Measurements from ENCODE around the gene ATXN7.

ATXN7 gene

GRCh38 chr3:63973406-63973805, 109.7 kb downstream of the ATXN7 start:
- H3K27me3 ChIP-seq (replicated peaks; ENCODE audit: control insufficient read depth, insufficient read depth, low read length) = no peaks in the 10 kb centered on the region
- no peak for DNase-seq (ENCODE audit: extremely low read depth, insufficient read length)
- TF ChIP-seq CTCF (IDR thresholded peaks at IDR 0.05; ENCODE audit: insufficient read depth, low read length, poor library complexity, severe bottlenecking) = no peak
- H3K4me3 ChIP-seq (replicated peaks; ENCODE audit: low read depth, low read length) = no peak overlapping the region
- H3K36me3 ChIP-seq (ENCODE audit: control insufficient read depth, insufficient read depth, low read length) = peaks cover 2% of the 10 kb centered on the region; the same call in 1 of the 2 replicates

DNA sequence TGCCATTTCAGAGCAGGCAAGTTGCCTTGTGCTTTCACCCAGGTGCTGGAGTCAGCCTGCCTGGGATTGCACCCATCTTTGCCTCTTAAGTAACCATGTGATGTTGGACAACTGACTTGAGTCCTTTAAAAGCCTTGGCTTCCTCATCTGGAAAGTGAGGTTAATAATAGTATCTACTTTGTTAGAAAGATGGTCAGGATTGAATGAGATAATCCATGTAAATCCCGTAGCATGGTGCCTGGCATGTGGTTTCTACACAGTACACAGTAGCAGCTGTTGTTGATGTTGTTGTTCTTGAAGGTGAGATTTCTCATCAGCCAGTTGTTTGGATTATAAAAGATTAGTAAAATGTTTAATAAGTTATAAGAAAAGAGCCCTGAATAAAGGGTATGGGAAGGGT, 110.8 kb downstream of the ATXN7 start:
- Histone ChIP-seq H3K27me3 (replicated peaks; ENCODE audit: control insufficient read depth, insufficient read depth, low read length) (no peaks in the 10 kb centered on the region), H3K36me3 (ENCODE audit: control insufficient read depth, insufficient read depth, low read length) (peaks cover 2% of the 10 kb centered on the region; the same call in 1 of the 2 replicates), H3K4me3 (replicated peaks; ENCODE audit: low read depth, low read length) (no peak overlapping the region)
- DNase-seq (ENCODE audit: extremely low read depth, insufficient read length) = no peak
- no peak for TF ChIP-seq CTCF (IDR thresholded peaks at IDR 0.05; ENCODE audit: insufficient read depth, low read length, poor library complexity, severe bottlenecking)

DNA sequence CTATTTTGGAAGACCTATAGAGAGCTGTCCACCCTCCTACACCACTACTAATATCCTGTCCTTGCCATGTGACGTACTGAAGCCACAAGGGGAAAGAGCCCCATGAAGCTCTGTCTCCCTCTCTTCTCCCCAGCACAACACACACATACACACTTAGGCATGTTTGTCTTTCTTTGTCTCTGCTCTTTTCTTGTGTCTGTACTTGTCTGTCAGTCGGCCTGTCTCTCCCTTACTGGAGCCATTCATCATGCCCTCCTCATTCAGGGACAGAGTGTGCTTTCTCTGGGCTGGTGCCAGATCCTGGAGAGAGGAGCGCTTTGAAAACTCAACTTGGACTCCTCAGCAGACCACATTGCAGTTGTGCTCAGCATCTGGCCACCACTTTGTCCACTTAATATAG, 112.1 kb downstream of the ATXN7 start:
- peaks cover 9% of the 10 kb centered on the region for H3K36me3 ChIP-seq (ENCODE audit: control insufficient read depth, insufficient read depth, low read length)
- no peak for DNase-seq (ENCODE audit: extremely low read depth, insufficient read length)
- TF ChIP-seq CTCF (IDR thresholded peaks at IDR 0.05; ENCODE audit: insufficient read depth, low read length, poor library complexity, severe bottlenecking) = no peak
- no peak overlapping the region for H3K4me3 ChIP-seq (replicated peaks; ENCODE audit: low read depth, low read length)
- H3K27me3 ChIP-seq (replicated peaks; ENCODE audit: control insufficient read depth, insufficient read depth, low read length) = no peaks in the 10 kb centered on the region

- DNase-seq (ENCODE audit: extremely low read depth, insufficient read length) = no peak
- no peak for TF ChIP-seq CTCF (IDR thresholded peaks at IDR 0.05; ENCODE audit: insufficient read depth, low read length, poor library complexity, severe bottlenecking)
- peaks cover 13% of the 10 kb centered on the region for H3K36me3 ChIP-seq (ENCODE audit: control insufficient read depth, insufficient read depth, low read length)
- H3K4me3 ChIP-seq (replicated peaks; ENCODE audit: low read depth, low read length) = no peak overlapping the region
- H3K27me3 ChIP-seq (replicated peaks; ENCODE audit: control insufficient read depth, insufficient read depth, low read length) = no peaks in the 10 kb centered on the region
These were observed 112.6 kb downstream of the ATXN7 start for GRCh38 chr3:63976161-63976871.

DNA sequence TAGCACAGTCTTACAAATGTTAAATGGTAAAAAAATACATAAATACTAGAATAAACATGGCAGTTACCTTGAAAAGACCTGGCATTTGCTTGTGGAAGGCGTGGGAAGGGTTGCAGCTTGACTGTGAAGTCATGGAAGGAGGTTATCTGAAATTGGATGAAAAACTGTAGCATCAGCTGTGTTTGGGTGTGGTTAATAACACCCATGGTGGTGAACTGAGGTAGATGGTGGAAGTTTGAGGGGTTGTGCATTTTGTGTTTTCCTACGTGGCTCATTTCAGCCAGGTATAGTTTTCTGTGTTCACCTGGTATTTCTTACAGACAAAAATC, 113.2 kb downstream of the ATXN7 start:
- H3K36me3 ChIP-seq (ENCODE audit: control insufficient read depth, insufficient read depth, low read length) = peaks cover 14% of the 10 kb centered on the region
- TF ChIP-seq CTCF (IDR thresholded peaks at IDR 0.05; ENCODE audit: insufficient read depth, low read length, poor library complexity, severe bottlenecking) = no peak
- DNase-seq (ENCODE audit: extremely low read depth, insufficient read length) = no peak
- no peak overlapping the region for H3K4me3 ChIP-seq (replicated peaks; ENCODE audit: low read depth, low read length)
- H3K27me3 ChIP-seq (replicated peaks; ENCODE audit: control insufficient read depth, insufficient read depth, low read length) = no peaks in the 10 kb centered on the region

DNA sequence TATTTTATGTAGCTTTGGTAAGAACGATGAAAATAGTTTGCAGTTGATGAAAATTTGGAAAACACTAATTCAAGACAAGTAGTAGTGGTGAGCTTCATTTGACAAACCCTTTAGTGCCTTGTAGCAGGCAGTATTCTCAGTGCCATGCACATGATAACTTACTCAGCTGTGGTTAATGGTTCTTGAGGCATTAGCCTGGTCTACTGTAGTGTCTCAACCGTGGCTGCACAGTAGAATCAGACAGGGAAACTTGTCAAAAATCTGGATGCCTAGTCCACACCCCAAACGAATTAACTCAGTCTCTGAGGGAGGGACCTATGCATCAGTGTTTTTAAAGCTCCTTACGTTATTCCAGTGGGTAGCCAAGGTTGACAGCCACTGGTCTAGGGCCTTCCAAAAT, 114.2 kb downstream of the ATXN7 start:
- H3K36me3 ChIP-seq (ENCODE audit: control insufficient read depth, insufficient read depth, low read length) = peaks cover 16% of the 10 kb centered on the region
- TF ChIP-seq CTCF (IDR thresholded peaks at IDR 0.05; ENCODE audit: insufficient read depth, low read length, poor library complexity, severe bottlenecking) = no peak
- no peaks in the 10 kb centered on the region for H3K27me3 ChIP-seq (replicated peaks; ENCODE audit: control insufficient read depth, insufficient read depth, low read length)
- no peak overlapping the region for H3K4me3 ChIP-seq (replicated peaks; ENCODE audit: low read depth, low read length)
- no peak for DNase-seq (ENCODE audit: extremely low read depth, insufficient read length)

All from GM06990 (cell line).